ENCODE data around the gene CHAC1. TPM values are rescaled to one million over a fixed set of nuclear protein-coding genes. Genes with fewer than 3 reads are reported as not detected.

CHAC1 gene
- total and polyA plus RNA-seq, 2 of the 13 experiments (the other 11 are each of a cell fraction or from before 2014, with no cell fraction given): 0.44 TPM; not detected in 1

DNA sequence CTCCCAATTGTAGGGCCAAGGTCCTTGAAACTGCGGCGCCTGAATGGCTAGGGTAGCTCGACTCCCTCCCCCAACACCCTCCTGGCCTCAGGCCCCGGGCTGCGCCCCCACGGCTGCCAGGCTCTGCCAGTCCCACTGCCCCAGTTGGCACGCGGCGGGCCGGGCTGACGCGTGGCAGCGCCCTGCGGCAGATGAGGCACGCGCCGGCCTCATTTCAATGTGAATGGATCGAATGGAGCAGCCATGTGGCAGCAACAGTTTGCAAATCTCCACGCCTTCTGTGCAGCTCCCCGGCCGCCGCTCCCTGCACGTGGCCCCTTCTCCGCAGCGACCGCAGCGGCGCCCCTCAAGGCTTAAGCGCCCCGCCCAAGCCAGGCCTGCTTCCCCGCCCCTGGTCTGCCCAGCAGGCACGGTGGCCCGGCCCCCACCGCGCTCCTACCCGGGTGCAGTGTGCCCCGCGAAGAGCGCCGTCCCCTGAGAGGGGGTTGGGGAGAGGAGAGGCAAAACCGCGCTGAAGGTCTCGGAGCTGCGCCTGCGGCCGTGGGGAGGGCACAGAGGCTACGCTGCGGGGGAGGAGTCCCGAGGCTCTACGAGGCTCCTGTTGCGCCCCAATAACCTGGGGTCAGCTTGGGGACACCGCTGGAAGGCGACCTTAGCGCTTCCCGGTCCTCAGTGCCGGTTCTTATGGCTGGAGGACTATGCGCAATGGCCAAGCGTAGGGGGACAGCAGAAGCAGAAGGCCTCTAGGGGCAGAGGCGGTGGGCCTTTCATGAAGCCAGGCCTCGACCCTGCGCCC, 27.2 kb upstream of the CHAC1 start:
- Histone ChIP-seq H3K36me3 (replicated peaks in 1 of 2; ENCODE audit: control insufficient read depth in 1 of 2, insufficient read depth in 2 of 2, low read length in 2 of 2) (no peaks in the 10 kb centered on the region), H3K79me2 (ENCODE audit: insufficient read depth, low read length) (no peaks in the 10 kb centered on the region), H4K20me1 (ENCODE audit: insufficient read depth, low read length) (no peaks in the 10 kb centered on the region), H2AFZ (ENCODE audit: low read length) (no peak overlapping the region), H3K27me3 (ENCODE audit: control insufficient read depth in 1 of 2, insufficient read depth in 2 of 2, low read length in 2 of 2) (peaks cover 9 to 81% of the 10 kb centered on the region in 2 experiments), H3K4me2 (ENCODE audit: low read depth, low read length) (peak overlapping the region; percentile 41; the same call in 1 of the 2 replicates), H3K9me3 (ENCODE audit: low read length) (no peaks in the 10 kb centered on the region), H3K4me1 (ENCODE audit: insufficient read depth, low read length) (peaks cover 78% of the 10 kb centered on the region), H3K4me3 (replicated peaks in 1 of 3; ENCODE audit: insufficient read depth in 1 of 3, low read depth in 2 of 3, low read length in 3 of 3) (peak overlapping the region in 1 of 3 experiments; percentile 36; a peak in 2 of 6 replicates), H3K27ac (ENCODE audit: extremely low read length, insufficient read depth, low read length) (no peak overlapping the region), H3K9ac (ENCODE audit: insufficient read depth, low read depth, low read length) (no peak overlapping the region)
- intact Hi-C loops (cut with micrococcal nuclease; ENCODE audit: unreplicated experiment): no loop called here
- in situ Hi-C loops (cut with HindIII; ENCODE audit: extremely low pct_ligation_motif_present, low pct_unique_long_range_greater_than_20kb): no loop called here
- TF ChIP-seq ZNF44 (CRISPR knock-in tag; IDR thresholded peaks at IDR 0.05) (no peak), HOXA9 (CRISPR knock-in tag; IDR thresholded peaks at IDR 0.05; ENCODE audit: borderline replicate concordance) (peak; percentile 34; the same call in 1 of the 2 replicates), ZNF138 (CRISPR knock-in tag; IDR thresholded peaks at IDR 0.05; ENCODE audit: low read depth) (no peak), ZNF570 (CRISPR knock-in tag; IDR thresholded peaks at IDR 0.05; ENCODE audit: borderline replicate concordance) (no peak), FOXJ3 (CRISPR knock-in tag; IDR thresholded peaks at IDR 0.05; ENCODE audit: borderline replicate concordance) (no peak)
- TF ChIP-seq, protein P1, sequence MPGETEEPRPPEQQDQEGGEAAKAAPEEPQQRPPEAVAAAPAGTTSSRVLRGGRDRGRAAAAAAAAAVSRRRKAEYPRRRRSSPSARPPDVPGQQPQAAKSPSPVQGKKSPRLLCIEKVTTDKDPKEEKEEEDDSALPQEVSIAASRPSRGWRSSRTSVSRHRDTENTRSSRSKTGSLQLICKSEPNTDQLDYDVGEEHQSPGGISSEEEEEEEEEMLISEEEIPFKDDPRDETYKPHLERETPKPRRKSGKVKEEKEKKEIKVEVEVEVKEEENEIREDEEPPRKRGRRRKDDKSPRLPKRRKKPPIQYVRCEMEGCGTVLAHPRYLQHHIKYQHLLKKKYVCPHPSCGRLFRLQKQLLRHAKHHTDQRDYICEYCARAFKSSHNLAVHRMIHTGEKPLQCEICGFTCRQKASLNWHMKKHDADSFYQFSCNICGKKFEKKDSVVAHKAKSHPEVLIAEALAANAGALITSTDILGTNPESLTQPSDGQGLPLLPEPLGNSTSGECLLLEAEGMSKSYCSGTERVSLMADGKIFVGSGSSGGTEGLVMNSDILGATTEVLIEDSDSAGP (CRISPR knock-in tag; IDR thresholded peaks at IDR 0.05; ENCODE audit: borderline replicate concordance): 0 out of 2 replicates have a peak, but pooled peaks have one; percentile 27
- no peak for ATAC-seq
- POLR2A ChIA-PET: no interaction called here
- DNase-seq (ENCODE audit: low spot score): no peak
- 30% methylated on average over 16 of the region's 61 CpGs for WGBS (ENCODE audit: low lambda C conversion rate)
- CTCF ChIA-PET (ENCODE audit: low intra/inter-chr PET ratio, low total read pairs): no interaction called here
- no TSS peak for BruUV-seq (replicated peaks)
- FAIRE-seq: no peak
